GM19324 (cell line): Measurements from ENCODE around the gene USP24.

Source experiments
- ATAC-seq: cut with Tn5 transposase; IDR thresholded peaks from one replicate; pipeline ENCODE4 v1.9.1; 2021; ENCODE audit warnings: mild to moderate bottlenecking, moderate library complexity; ENCODE audit not compliant: unreplicated experiment, low FRiP score

The USP24 gene, protein sequence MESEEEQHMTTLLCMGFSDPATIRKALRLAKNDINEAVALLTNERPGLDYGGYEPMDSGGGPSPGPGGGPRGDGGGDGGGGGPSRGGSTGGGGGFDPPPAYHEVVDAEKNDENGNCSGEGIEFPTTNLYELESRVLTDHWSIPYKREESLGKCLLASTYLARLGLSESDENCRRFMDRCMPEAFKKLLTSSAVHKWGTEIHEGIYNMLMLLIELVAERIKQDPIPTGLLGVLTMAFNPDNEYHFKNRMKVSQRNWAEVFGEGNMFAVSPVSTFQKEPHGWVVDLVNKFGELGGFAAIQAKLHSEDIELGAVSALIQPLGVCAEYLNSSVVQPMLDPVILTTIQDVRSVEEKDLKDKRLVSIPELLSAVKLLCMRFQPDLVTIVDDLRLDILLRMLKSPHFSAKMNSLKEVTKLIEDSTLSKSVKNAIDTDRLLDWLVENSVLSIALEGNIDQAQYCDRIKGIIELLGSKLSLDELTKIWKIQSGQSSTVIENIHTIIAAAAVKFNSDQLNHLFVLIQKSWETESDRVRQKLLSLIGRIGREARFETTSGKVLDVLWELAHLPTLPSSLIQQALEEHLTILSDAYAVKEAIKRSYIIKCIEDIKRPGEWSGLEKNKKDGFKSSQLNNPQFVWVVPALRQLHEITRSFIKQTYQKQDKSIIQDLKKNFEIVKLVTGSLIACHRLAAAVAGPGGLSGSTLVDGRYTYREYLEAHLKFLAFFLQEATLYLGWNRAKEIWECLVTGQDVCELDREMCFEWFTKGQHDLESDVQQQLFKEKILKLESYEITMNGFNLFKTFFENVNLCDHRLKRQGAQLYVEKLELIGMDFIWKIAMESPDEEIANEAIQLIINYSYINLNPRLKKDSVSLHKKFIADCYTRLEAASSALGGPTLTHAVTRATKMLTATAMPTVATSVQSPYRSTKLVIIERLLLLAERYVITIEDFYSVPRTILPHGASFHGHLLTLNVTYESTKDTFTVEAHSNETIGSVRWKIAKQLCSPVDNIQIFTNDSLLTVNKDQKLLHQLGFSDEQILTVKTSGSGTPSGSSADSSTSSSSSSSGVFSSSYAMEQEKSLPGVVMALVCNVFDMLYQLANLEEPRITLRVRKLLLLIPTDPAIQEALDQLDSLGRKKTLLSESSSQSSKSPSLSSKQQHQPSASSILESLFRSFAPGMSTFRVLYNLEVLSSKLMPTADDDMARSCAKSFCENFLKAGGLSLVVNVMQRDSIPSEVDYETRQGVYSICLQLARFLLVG (N-terminal part only)

DNA sequence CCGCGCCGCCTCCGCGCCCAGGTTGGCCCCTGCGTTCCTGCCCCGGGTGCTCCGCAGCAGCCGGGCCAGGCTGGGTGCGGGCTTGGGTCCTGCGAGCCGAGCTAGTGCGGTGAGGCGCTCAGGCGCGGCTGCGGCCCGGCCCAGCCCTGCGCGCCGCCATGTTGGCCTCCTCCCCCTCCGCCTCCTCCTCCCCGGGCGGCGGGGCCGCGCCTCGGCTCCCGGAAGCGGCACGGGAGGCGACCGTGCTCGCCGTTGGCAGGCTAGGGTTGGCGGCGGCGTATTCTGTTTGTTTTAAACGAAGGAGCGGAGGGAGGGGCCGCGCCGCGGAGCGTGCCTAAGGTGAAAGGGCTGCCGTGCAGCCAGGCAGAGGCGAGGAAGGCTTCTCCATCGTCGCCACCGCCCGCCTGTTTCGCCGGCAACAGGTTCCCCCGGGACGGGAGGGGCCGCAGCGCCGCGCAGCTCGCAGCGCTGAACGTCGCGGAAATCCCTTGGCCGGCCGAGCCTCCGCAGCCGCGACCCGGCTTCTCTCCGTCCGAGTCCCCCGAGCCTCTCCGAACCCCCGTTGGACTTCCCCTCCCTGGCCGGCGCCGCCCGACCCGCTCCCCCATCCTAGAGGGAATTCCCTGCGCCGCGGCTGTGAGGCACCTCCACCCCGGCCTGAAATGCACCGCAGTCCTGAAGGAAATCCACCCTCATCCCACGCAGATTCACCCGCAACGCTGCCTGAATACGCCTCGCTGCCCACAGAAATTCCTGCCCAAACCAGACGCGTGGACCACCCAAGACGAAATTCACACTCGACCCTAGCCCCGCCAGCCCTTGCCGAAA lies at the start of gene USP24:
Gene USP24, minus strand, starts transcription at position 171 of the 828 bp plus-strand sequence. CDS start 251 bp downstream, outside the sequence.
- peak; percentile 89 for ATAC-seq

DNA sequence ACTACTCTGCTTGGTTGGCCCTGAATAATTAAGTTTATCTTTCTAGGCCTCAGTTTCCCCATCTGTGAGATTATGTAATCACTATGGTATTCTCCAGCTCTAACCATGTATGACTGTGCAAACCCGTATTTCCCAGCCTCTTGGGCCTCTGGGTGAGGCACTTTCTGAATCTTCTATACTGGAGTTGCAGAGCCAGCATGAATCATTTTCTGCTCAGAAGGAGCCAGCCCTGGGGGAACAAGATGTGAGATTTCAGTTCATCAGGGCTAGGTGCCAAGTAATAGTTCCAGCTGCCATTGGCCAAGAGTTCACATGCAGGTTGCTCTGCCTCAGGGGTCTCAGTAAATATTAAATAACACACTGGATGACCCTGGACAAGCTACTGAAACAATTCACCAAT lies 47.7 kb upstream of the USP24 start:
- ATAC-seq = no peak

DNA sequence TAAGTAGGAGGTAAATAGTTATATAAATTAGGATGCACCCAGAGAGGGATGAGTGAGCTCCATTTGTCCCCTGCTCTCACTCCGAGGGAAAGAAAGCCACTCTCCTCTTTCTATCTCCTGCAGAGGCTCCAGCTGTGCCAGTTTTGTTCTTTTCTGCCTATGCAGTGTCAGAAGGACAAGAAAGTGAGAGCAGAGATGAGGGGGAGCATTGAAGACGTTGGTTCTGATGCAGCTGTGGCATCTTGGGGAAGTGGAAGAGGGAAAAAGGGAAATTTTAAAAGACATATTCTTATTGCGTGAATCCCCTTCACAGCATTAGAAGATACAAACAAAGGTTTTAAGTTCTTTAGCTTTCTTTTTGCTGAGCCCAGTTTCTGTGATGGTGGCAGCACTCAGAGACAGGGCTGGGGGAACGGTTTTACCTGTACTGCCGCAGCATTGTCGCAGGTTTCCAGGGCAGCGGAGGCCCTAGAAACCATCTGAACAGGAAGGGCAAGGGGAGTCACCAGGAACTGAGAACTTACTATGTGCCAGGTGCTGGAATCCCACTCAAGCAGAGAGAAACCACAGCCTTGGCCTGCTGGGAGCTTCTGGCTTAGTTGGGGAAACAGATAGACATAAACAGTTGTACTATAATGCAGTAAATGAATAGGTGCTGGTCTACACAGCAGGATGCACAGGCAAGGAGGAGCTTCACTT lies 44.9 kb upstream of the USP24 start:
- ATAC-seq = no peak

DNA sequence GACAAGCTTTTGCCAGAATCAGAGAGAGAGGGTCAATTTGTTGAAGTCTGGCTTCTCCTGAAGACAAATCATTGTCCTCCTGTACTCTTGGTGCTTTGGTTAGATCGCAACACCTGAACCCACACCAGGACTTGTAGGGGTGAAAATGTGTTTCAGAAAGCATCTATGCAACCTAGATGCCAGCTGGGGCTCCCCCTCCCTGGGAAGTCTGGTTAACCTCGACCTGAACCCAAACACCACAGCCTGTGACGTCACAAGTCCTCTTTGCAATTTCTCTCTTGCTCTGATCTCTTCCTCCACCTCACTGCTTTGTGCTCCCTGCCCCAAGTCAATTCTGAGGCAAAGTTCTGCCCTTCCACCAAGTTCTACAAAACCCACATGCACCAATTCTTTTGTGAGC lies 42.8 kb upstream of the USP24 start:
- no peak for ATAC-seq

DNA sequence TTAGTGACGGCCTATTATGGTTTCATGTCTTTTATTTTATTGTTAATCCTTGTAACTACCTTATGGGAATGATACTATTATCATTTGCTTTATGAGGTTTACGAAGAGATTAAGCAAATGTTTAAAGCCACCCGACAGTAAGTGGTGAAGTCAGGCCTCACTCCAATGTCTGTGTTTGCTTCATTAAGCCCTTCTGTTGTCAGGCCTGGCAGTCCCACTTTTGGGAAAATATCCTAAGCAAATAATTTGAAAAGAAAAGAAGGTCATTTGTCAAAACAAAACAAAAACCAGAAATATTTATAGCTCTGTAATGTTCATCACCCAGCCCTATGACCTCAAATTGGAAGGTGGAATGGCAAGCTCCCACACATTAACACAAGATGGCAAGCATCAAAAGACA lies 40.7 kb upstream of the USP24 start:
- ATAC-seq = no peak

DNA sequence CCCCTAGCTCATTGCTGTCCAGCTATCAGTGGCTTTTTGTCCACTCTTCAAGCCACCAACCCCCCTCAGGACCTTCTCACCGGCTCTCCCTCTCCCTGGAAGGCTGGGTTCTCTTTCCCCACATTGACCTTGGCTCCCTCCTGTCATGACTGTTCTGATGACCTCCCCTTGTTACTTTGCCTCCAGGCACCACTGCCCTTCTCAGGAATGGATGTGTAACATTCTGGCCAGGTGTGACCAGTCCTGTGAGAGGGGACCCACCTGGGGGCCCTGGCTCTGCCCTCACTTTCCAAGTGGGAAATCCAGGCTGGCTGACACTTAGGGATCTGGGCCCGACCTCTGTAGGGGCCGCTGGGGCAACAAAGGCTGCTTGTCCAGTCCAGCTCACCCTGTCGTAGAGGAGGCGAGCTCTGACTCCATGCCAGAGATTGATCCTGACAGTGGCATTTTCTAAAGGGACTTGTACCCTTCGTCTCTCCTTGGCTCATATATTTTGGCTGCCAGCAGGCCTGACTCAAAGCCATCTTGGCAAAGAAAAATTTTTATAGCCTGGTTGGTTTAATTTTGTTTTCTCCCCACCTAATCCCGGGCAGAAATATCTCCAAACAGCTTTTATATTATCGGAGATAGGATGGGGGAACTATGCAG lies 37.9 kb upstream of the USP24 start:
- ATAC-seq = no peak

DNA sequence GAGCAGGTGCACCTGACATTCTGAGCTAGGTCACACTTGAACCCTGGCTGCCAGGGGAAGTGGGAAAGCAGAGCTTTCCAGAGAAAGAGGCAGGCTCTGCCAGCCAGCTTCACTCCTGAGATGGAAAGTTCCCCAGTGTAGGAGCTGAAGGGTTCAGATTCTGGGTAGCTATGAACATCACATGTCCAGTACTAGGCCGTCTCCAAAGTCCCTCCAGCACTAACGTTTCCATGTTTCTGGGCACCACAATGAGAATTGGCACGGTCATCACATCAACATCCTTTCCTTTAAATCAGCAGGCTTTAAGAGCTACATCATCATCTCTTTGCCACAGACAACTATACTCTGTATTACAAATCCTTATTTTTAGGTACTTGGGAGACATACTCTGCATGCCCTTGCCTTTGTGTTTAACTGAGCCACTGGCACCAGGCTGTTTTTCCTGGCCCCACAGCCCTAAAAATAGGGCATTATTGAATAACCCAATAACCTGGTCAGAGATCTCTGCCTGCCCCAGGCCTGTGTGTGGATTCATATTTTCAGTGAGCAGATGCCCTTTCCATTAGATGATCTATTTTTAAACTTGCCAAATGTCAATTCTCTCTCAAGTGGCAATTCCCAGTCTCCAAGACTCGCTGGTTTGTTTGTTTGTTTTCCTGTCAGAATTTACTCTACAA lies 35.4 kb upstream of the USP24 start:
- ATAC-seq = no peak

DNA sequence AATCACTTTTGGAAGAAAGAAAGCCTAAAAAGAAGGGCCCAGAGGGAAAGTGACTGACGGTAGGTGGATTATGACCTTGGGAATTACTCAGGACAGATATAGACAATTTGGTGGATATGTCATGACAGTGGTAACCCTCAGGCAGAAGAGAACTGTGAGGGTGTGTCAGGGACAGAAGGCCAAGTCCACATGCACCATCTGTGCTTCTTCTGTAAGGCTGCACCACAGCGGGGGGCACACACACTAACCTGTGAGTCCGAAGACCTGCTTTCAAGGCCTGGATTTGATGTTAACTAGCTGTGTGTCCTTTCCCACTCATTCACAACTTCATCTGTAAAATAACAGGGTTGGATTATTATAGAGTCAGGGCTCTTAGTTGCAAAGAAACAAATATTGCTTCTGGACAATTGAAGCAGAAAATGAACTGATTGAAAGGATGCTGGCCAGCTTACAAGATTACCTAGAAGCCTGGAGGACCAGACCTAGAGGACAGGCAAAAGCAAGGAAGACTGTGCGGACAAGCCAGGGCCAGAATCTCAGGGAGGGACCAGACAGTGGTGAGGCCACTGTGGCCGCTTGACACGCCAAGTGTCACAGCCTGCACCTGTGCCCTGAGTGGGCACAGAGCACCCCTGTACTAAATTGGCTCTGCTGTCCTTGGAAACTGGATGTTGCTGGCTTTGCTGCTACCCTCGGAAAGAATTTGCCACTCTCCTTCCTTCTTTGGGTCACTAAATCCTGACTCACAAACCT lies 34.7 kb upstream of the USP24 start:
- no peak for ATAC-seq

DNA sequence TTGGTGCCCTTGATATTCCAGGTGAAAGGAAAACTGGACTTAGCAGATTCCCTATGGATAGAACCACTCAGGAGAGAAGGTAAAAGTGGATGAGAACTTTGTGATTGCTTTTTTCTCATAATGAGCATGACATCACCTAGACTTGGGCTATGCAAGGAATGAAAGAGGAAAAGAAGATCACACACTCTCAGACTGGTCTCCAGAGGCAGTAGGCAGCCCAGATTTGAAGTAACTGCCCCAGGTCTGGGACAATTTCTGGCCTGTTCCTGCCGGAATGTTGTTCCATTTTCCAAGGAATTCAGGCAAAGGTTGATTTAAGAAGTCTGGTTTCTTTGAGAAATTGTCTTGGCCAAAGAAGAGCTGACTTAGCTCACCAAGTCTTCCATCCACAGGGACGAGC lies 31.7 kb upstream of the USP24 start:
- ATAC-seq = no peak

DNA sequence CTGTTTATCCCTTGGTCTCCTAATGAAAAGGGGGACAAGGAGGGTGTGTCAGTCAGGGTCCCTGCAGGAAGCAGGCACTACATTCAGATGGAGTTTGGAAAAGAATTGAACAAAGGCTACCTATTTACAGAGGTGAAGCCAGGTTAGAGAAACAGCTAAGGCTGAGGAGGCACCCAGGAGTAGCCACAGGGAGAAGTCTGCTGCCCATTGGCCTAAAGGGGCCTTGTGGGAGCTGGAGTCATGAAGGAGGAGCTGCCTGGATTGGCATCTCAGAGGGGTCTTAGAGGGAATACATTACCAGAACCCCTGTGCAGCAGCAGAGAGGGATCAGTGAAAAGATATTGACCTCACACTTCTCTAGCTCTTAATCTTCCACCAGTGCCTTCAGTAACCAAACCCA lies 31.2 kb upstream of the USP24 start:
- no peak for ATAC-seq

DNA sequence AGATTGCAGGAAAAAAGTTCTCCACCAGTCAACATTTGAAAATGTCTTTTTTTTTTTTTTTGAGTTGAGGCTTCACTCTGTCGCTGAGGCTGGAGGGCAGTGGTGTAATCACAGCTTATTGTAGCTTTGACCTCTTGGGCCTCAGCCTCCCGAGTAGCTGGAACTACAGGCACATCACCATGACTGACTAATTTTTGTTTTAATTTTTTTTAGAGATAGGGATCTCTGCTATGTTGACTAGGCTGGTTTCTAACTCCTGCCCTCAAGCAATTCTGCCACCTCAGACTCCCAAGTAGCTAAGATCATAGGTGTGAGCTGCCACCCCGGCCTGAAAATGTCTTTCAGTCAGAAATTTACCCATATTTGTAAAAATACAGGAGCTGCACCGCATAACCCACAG lies 30.6 kb upstream of the USP24 start:
- no peak for ATAC-seq

DNA sequence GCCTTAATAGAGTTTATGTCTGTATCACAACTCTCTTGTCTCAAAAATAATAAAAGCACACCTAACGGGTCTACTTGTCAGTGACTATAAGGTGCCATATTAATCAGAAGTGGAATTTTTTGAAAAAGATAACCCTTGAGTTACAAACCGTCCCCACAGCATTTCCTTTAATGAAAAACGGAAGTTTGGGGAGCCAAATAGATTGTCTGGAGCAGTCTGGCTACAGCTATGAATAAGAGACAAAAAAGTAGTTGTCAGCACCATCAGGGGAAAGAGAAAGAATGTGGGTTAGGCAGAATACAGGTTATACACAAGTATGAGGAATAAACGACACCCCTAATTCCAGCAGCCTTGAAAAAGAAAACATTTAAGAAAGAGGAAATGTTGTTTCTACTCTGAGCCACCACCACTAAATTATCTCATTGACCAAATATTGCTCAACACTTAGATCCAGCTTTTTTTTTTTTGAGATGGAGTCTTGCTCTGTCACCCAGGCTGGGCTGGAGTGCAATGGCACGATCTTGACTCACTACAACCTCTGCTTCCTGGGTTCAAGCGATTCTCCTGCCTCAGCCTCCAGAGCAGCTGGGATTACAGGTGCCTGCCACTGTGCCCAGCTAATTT lies 29.4 kb upstream of the USP24 start:
- no peak for ATAC-seq

DNA sequence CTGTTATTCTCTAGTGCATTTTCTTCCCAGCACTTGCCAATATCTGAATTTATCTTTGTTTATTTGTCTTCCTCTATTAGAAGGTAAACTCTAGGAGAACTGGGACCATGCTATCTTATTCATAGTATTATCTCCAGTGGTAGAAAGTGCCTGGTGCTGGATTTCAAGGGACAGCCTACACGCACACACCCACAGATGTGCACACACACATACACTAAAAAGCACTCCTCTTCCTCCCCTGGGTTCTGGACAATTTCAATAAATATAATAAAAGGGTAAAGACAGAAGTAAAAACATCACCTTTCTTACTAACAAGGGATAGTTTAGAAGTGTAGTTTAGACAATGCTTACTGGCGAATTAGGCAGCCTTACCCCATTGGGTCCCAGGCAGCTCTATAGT lies 28.5 kb upstream of the USP24 start:
- no peak for ATAC-seq

DNA sequence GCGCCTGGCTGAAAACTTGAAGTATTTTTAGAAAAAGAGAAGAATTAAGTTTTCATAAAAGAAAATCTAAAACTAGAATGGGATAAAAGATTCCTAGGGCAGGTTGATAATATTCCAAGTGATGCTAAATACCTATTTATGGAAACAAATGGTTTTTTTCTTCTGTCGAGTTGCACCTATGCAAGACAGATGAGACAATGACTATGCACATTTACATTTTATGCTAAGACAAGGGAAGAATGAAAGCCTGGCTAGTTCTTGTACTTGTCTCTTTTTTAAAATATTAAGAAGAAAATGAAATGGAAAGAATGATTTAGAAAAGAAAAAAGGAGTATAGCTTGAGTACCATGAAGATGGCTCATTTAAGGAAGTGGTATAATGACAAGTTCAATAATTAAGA lies 24.4 kb upstream of the USP24 start:
- no peak for ATAC-seq

DNA sequence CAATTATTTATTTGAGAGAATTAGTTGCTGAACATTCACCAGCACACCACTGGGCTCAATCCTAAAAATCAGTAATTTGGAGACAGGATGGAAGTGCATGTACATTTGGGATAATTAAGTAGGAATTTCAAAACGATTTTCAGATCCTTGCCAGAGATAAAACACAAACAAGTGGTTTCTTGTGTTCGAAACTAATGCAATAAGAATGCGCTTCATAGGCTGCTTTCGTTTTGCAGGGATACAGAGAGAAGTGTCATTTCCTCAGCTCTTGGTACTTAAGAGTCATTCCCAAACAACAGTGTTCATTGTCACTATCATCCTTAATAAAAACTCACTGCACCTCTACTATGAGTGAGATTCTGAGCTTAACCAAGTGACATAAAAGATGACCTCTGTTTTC lies 20.6 kb upstream of the USP24 start:
- no peak for ATAC-seq

DNA sequence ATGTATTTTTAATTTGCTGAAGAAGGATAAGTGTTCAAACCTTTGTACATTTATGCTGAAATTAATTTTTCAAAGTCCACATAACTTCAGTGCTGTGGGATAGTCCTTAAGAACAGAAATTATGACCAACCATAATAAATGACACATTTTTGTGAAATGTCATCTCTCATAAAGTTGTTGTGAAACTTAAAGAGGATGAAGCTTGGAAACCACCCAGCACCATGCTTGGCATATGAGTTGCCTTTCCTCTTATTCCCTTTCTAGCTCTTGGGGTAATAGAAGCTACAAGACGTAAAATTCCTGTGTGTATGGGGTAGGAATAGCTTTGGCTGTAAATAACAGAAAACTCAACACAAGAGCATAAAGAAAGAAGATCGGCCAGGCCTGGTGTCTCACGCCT lies 18.9 kb upstream of the USP24 start:
- ATAC-seq = no peak

DNA sequence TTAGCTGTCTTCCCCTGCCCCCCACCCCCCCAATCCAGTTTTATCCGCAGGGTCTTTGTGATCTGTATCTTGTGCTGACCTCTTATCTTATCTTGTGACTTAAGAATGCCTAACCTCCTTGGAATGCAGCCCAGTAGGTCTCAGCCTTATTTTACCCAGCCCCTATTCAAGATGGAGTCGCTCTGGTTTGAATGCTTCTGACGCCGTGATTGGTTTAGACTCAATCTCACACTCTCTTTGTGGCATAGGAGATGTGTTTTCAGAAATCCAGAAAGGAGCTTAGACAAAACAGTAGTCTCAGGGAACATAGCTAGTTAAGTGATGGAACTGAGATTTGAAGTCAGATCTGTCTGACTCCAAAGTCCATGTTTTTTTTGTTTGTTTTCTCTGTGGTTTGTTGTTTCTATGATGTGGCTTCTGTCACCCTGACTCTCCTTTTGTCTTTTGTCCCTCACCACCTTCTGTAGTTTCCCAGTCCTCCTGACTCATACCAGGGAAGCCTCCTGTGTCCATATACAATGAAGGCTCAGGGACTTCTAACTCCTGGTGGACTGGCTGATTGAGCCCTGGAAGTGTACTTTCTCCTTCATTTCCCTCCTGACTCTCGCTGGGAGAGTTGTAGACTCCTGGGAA lies 18.1 kb upstream of the USP24 start:
- no peak for ATAC-seq
